Activated naive CD4-positive, alpha-beta T cell treated with anti-CD3 and anti-CD28 coated beads for 36 hours (primary cell): ENCODE measurements around the gene TSPAN17. TPM values are rescaled to one million over a fixed set of nuclear protein-coding genes. Genes with fewer than 3 reads are reported as not detected.

Experiments
- CTCF ChIA-PET: fragments of 350-600 bp; sonication (Branson Sonifier 250); formaldehyde crosslinking; loops from one replicate; lab custom pipeline; 2021; ENCODE audit warnings: antibody characterized with exemption; lab: Charles Lee
- DNase-seq: peaks from one replicate; pipeline ENCODE4 v3.0.0-alpha.2; 2020
- H3K27ac Mint-ChIP-seq: one replicate; pipeline ENCODE4 v1.8.0; 2021; ENCODE audit warnings: mild to moderate bottlenecking, mixed read lengths
- H3K27me3 Mint-ChIP-seq: one replicate; pipeline ENCODE4 v1.8.0; 2021; ENCODE audit warnings: low read depth, mixed read lengths
- H3K36me3 Mint-ChIP-seq: one replicate; pipeline ENCODE4 v1.8.0; 2021; ENCODE audit warnings: low read depth, mixed read lengths
- H3K4me1 Mint-ChIP-seq: one replicate; pipeline ENCODE4 v1.8.0; 2021; ENCODE audit warnings: low read depth, mixed read lengths
- H3K4me3 Mint-ChIP-seq: one replicate; pipeline ENCODE4 v1.8.0; 2021; ENCODE audit warnings: mild to moderate bottlenecking, moderate library complexity, mixed read lengths
- H3K9me3 Mint-ChIP-seq: one replicate; pipeline ENCODE4 v1.8.0; 2021; ENCODE audit warnings: mixed read lengths
- intact Hi-C: fragments of 100-400 bp; cut with micrococcal nuclease; formaldehyde crosslinking; loops from one replicate; pipeline ENCODE4 v1.15.1; 2023
- total RNA-seq, 2 experiments: library from RNA; stranded (reverse); gene quantifications; one replicate each; pipeline ENCODE4 v1.2.3, GENCODE V29; 2021

Gene TSPAN17
- total RNA-seq, 2 experiments from 2014 or later, result 17.2 to 17.4 TPM

- no peaks in the 10 kb centered on the region for H3K9me3 Mint-ChIP-seq
- H3K27ac Mint-ChIP-seq, result peak overlapping the region; percentile 86
- H3K36me3 Mint-ChIP-seq, result no peaks in the 10 kb centered on the region
- peaks cover 38% of the 10 kb centered on the region for H3K4me1 Mint-ChIP-seq
- no peaks in the 10 kb centered on the region for H3K27me3 Mint-ChIP-seq
- intact Hi-C loops, result loop anchor here (1.0 to 10.0 kb wide), 8 partner anchors 27 to 668 kb away; partner anchors contain the start of genes CLTB, FAF2, HIGD2A and MXD3
- DNase-seq, result no peak
- CTCF ChIA-PET, result interaction anchor here (0.9 to 7.0 kb wide), 3 partner anchors 12 to 111 kb away, joined by 4 to 69 read pairs (median 6); no protein-coding TSS in a partner anchor
- peak overlapping the region; percentile 86 for H3K4me3 Mint-ChIP-seq
Measured at GRCh38 chr5:176646707-176647029, 616 bp upstream of the TSPAN17 start.

DNA sequence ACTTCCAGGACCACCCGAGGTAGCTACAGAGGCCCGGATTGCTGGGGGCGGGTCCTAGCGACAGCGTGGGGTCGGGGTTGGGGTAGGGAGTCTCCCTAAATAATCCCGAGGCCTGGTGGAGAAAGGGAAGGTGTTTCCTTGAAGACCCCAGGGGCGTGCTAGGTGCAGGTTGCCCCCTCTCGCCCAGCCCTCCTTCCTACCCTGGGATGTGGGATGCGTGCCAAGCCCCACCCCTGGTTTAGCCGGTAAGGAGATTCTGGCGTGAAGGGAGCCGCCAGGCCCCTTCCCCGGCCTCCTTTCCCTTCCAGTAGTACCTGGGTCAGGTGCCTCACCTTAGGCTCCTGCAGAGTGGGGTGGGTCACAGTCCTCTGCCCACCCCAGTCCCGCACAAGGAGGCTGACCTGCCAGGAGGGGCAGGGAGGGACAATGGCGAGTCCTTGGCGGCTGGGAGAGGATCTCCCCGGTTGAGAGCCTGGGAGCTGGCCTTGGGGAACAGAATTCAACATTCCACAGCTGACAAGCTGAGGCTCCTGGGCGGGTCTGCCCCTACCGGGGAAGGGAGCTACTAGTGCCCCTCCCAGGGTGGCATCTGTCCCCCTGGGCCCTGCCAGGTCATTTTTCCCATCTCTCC, 674 bp downstream of the TSPAN17 start:
- Mint-ChIP-seq H3K27ac (no peak overlapping the region), H3K27me3 (no peaks in the 10 kb centered on the region), H3K36me3 (no peaks in the 10 kb centered on the region), H3K9me3 (no peaks in the 10 kb centered on the region), H3K4me3 (peak overlapping the region; percentile 86), H3K4me1 (peaks cover 51% of the 10 kb centered on the region)
- intact Hi-C loops, result loop anchor here (1.0 to 10.0 kb wide), 9 partner anchors 29 to 667 kb away; partner anchors contain the start of genes CLTB, FAF2, HIGD2A and MXD3
- CTCF ChIA-PET, result interaction anchor here (7.0 kb wide), 1 partner anchor 11 kb away, joined by 69 read pairs; no protein-coding TSS in a partner anchor
- DNase-seq, result peak; percentile 30

DNA sequence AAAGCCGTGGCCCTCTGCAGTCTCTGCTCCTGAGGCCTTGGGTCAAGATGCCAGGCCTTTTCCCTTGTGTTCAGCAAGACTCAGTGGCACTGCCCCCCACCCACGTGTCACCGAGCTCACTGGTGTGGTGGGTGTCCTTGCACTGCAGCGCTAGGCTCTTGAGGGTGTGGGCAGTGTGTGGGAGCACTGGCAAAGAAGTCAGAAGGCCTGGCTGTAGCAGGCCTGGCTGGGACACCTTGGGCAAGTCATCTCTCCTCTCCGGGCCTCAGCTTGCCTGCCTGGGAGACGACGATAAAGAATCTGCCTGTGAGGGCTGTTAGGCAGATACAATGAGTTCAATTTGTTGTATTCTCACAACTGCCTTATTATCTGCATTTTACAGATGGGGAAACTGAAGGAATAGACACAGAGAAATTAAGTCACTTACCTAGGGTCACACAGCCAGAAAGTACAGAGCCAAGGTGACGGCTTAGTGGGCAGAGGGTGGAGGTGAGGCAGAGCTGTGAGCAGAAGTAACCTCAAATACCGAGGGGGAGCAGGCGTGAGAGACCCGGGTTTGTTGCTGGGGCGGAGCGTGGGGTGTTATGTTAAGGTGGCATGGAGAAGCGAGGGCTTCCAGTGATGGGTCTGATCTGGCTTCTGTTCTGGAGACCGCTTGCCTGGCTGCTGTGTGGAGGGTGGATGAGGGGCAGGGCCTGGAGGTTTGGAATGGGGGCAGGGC, 1.4 kb downstream of the TSPAN17 start:
- Mint-ChIP-seq H3K9me3 (no peaks in the 10 kb centered on the region), H3K4me1 (peaks cover 57% of the 10 kb centered on the region), H3K27me3 (no peaks in the 10 kb centered on the region), H3K27ac (no peak overlapping the region), H3K36me3 (peaks cover 5% of the 10 kb centered on the region), H3K4me3 (peak overlapping the region; percentile 86)
- intact Hi-C loops, result loop anchor here (2.0 to 10.0 kb wide), 2 partner anchors 374 to 666 kb away; partner anchors contain the start of genes MXD3 and ZNF346
- peak; percentile 20 for DNase-seq
- CTCF ChIA-PET, result interaction anchor here (7.0 kb wide), 1 partner anchor 10 kb away, joined by 69 read pairs; no protein-coding TSS in a partner anchor

GRCh38 chr5:176650354-176650884, 3.1 kb downstream of the TSPAN17 start:
- DNase-seq, result no peak
- Mint-ChIP-seq H3K36me3 (peaks cover 7% of the 10 kb centered on the region), H3K27ac (no peak overlapping the region), H3K4me1 (peaks cover 69% of the 10 kb centered on the region), H3K27me3 (no peaks in the 10 kb centered on the region), H3K9me3 (no peaks in the 10 kb centered on the region), H3K4me3 (no peak overlapping the region)
- intact Hi-C loops, result no loop called here
- CTCF ChIA-PET, result interaction anchor here (0.8 to 7.0 kb wide), 2 partner anchors 9 to 16 kb away, joined by 3 to 69 read pairs; no protein-coding TSS in a partner anchor

DNA sequence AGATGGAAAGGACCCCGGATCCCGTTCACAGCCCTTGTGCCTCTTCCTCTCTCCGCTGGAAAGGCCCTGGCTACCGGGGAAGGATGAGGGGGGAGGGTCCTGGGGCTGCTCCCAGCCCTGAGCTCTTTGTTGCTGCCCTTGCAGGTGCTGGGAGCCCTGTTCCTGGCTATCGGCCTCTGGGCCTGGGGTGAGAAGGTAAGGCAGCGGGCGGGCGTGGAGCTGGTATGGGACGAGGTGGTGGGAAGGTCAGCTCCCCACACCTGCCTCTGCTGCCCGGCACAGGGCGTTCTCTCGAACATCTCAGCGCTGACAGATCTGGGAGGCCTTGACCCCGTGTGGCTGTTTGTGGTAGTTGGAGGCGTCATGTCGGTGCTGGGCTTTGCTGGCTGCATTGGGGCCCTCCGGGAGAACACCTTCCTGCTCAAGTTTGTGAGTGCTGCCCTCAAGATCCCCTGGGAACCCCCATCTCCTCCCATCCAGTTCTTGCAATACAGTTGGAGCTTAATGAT, 4.2 kb downstream of the TSPAN17 start:
- H3K4me1 Mint-ChIP-seq, result peaks cover 63% of the 10 kb centered on the region
- no peaks in the 10 kb centered on the region for H3K9me3 Mint-ChIP-seq
- peaks cover 7% of the 10 kb centered on the region for H3K36me3 Mint-ChIP-seq
- intact Hi-C loops, result no loop called here
- H3K27ac Mint-ChIP-seq, result no peak overlapping the region
- no peak overlapping the region for H3K4me3 Mint-ChIP-seq
- no peak for DNase-seq
- no peaks in the 10 kb centered on the region for H3K27me3 Mint-ChIP-seq
- CTCF ChIA-PET, result interaction anchor here (0.8 to 7.0 kb wide), 2 partner anchors 8 to 17 kb away, joined by 3 to 69 read pairs; no protein-coding TSS in a partner anchor

- Mint-ChIP-seq H3K4me1 (peaks cover 58% of the 10 kb centered on the region), H3K27me3 (no peaks in the 10 kb centered on the region), H3K4me3 (no peak overlapping the region), H3K27ac (no peak overlapping the region), H3K9me3 (no peaks in the 10 kb centered on the region), H3K36me3 (peaks cover 7% of the 10 kb centered on the region)
- intact Hi-C loops, result no loop called here
- CTCF ChIA-PET, result interaction anchor here (7.0 kb wide), 1 partner anchor 7 kb away, joined by 69 read pairs; no protein-coding TSS in a partner anchor
- DNase-seq, result no peak
Measured at GRCh38 chr5:176652136-176652535, 4.9 kb downstream of the TSPAN17 start.

- intact Hi-C loops, result no loop called here
- peak overlapping the region; percentile 8 for H3K27ac Mint-ChIP-seq
- peak; percentile 73 for DNase-seq
Measured at GRCh38 chr5:176653401-176654385, 6.4 kb downstream of the TSPAN17 start.

GRCh38 chr5:176654856-176655255, 7.6 kb downstream of the TSPAN17 start:
- H3K36me3 Mint-ChIP-seq, result peaks cover 7% of the 10 kb centered on the region
- H3K27ac Mint-ChIP-seq, result no peak overlapping the region
- no peaks in the 10 kb centered on the region for H3K9me3 Mint-ChIP-seq
- intact Hi-C loops, result loop anchor here (5.0 kb wide), 2 partner anchors 157 to 247 kb away; partner anchors contain the start of gene UNC5A
- H3K4me3 Mint-ChIP-seq, result no peak overlapping the region
- H3K27me3 Mint-ChIP-seq, result no peaks in the 10 kb centered on the region
- DNase-seq, result no peak
- H3K4me1 Mint-ChIP-seq, result peaks cover 61% of the 10 kb centered on the region
- CTCF ChIA-PET, result interaction anchor here (0.6 kb wide), 1 partner anchor 335 kb away, joined by 6 read pairs; no protein-coding TSS in a partner anchor

More at GRCh38 chr5:176653401-176654385, 6.4 kb downstream of the TSPAN17 start:
- Mint-ChIP-seq H3K9me3 (no peaks in the 10 kb centered on the region), H3K4me1 (peaks cover 60% of the 10 kb centered on the region), H3K4me3 (no peak overlapping the region), H3K27me3 (no peaks in the 10 kb centered on the region), H3K36me3 (peaks cover 7% of the 10 kb centered on the region)
- CTCF ChIA-PET, result interaction anchor here (0.5 to 0.6 kb wide), 2 partner anchors 22 to 71 kb away, joined by 3 read pairs; no protein-coding TSS in a partner anchor

- Mint-ChIP-seq H3K36me3 (peaks cover 7% of the 10 kb centered on the region), H3K4me3 (no peak overlapping the region), H3K27me3 (no peaks in the 10 kb centered on the region), H3K27ac (no peak overlapping the region), H3K9me3 (no peaks in the 10 kb centered on the region), H3K4me1 (peaks cover 56% of the 10 kb centered on the region)
- CTCF ChIA-PET, result interaction anchor here (1.6 to 4.6 kb wide), 2 partner anchors 7 to 9 kb away, joined by 3 to 69 read pairs; partner anchors contain the start of gene TSPAN17
- intact Hi-C loops, result loop anchor here (5.0 kb wide), 2 partner anchors 156 to 246 kb away; partner anchors contain the start of gene UNC5A
- no peak for DNase-seq
Measured at GRCh38 chr5:176656467-176656990, 9.2 kb downstream of the TSPAN17 start.

- CTCF ChIA-PET, result interaction anchor here (0.6 to 4.6 kb wide), 25 partner anchors 8 to 456 kb away, joined by 3 to 69 read pairs (median 4); partner anchors contain the start of gene TSPAN17
- H3K9me3 Mint-ChIP-seq, result no peaks in the 10 kb centered on the region
- H3K36me3 Mint-ChIP-seq, result peaks cover 7% of the 10 kb centered on the region
- intact Hi-C loops, result loop anchor here (1.0 to 5.0 kb wide), 3 partner anchors 154 to 454 kb away; partner anchors contain the start of gene UNC5A
- no peaks in the 10 kb centered on the region for H3K27me3 Mint-ChIP-seq
- H3K27ac Mint-ChIP-seq, result no peak overlapping the region
- no peak overlapping the region for H3K4me3 Mint-ChIP-seq
- peak; percentile 81 for DNase-seq
- H3K4me1 Mint-ChIP-seq, result peaks cover 41% of the 10 kb centered on the region
Measured at GRCh38 chr5:176658007-176658599, 10.8 kb downstream of the TSPAN17 start.
